ENCODE results near the gene C2.
"Not testable (repeated sequence)": the region's sequence is repeated elsewhere in the genome, so short reads cannot be mapped to it uniquely, and the experiment has no call there.

The C2 gene

GRCh38 chr6:31922942-31923341 lies 4.6 kb upstream of the C2 start:
- DNase-seq (ENCODE audit: low read depth in 2 of 2): no peak

GRCh38 chr6:31927863-31928671 lies 550 bp downstream of the C2 start:
- DNase-seq (ENCODE audit: low read depth in 2 of 2): no peak

- DNase-seq (ENCODE audit: low read depth in 2 of 2): no peak
These were observed 1.1 kb downstream of the C2 start for GRCh38 chr6:31928672-31928939.

- DNase-seq (ENCODE audit: low read depth in 2 of 2): no peak
These were observed 3.4 kb downstream of the C2 start for GRCh38 chr6:31930962-31931361.

GRCh38 chr6:31932137-31932536 lies 4.6 kb downstream of the C2 start:
- DNase-seq (ENCODE audit: low read depth in 2 of 2): not testable (repeated sequence)

GRCh38 chr6:31933537-31933936 lies 6.0 kb downstream of the C2 start:
- no peak for DNase-seq (ENCODE audit: low read depth in 2 of 2)

- no peak for DNase-seq (ENCODE audit: low read depth in 2 of 2)
These were observed 7.5 kb downstream of the C2 start for GRCh38 chr6:31935021-31935420.

GRCh38 chr6:31935823-31936222 lies 8.3 kb downstream of the C2 start:
- DNase-seq (ENCODE audit: low read depth in 2 of 2): no peak

- no peak for DNase-seq (ENCODE audit: low read depth in 2 of 2)
These were observed 12.7 kb downstream of the C2 start for GRCh38 chr6:31940256-31940664.

- no peak for DNase-seq (ENCODE audit: low read depth in 2 of 2)
These were observed 16.2 kb downstream of the C2 start for GRCh38 chr6:31943742-31944141.

- no peak for DNase-seq (ENCODE audit: low read depth in 2 of 2)
These were observed 17.6 kb downstream of the C2 start for GRCh38 chr6:31945154-31945506.

- no peak for DNase-seq (ENCODE audit: low read depth in 2 of 2)
These were observed 18.2 kb downstream of the C2 start, which contains the start of gene CFB for GRCh38 chr6:31945507-31946369. Gene CFB (plus strand): TSS chr6:31946095. CDS start chr6:31946222, 127 bp downstream.

- no peak for DNase-seq (ENCODE audit: low read depth in 2 of 2)
These were observed 18.9 kb downstream of the C2 start for GRCh38 chr6:31946370-31946885.

- DNase-seq (ENCODE audit: low read depth in 2 of 2): no peak
These were observed 19.7 kb downstream of the C2 start for GRCh38 chr6:31947070-31947675.

- no peak for DNase-seq (ENCODE audit: low read depth in 2 of 2)
These were observed 20.3 kb downstream of the C2 start for GRCh38 chr6:31947864-31948263.

GRCh38 chr6:31948306-31948705 lies 20.8 kb downstream of the C2 start:
- DNase-seq (ENCODE audit: low read depth in 2 of 2): no peak

- DNase-seq (ENCODE audit: low read depth in 2 of 2): no peak
These were observed 21.4 kb downstream of the C2 start for GRCh38 chr6:31948753-31949413.

GRCh38 chr6:31949926-31950548 lies 22.5 kb downstream of the C2 start:
- no peak for DNase-seq (ENCODE audit: low read depth in 2 of 2)

- no peak for DNase-seq (ENCODE audit: low read depth in 2 of 2)
These were observed 24.8 kb downstream of the C2 start for GRCh38 chr6:31952140-31952805.

GRCh38 chr6:31952890-31953289 lies 25.4 kb downstream of the C2 start:
- no peak for DNase-seq (ENCODE audit: low read depth in 2 of 2)

- no peak for DNase-seq (ENCODE audit: low read depth in 2 of 2)
These were observed 27.0 kb downstream of the C2 start for GRCh38 chr6:31954511-31954910.
